HG03565 (cell line): ENCODE data around the gene MECR.

ENCODE experiments used
- ATAC-seq: cut with Tn5 transposase; IDR thresholded peaks from one replicate; pipeline ENCODE4 v1.9.1; 2021; ENCODE audit warnings: mild to moderate bottlenecking, moderate library complexity; ENCODE audit not compliant: unreplicated experiment

The MECR gene

GRCh38 chr1:29230553-29231378 is at the start of gene MECR:
Gene MECR (minus strand): TSS chr1:29230934. CDS start chr1:29230906, 28 bp downstream.
- ATAC-seq = peak; percentile 84

GRCh38 chr1:29279951-29280391 is 49.2 kb upstream of the MECR start:
- ATAC-seq = no peak

- ATAC-seq = no peak
Observed at GRCh38 chr1:29279406-29279805, 48.7 kb upstream of the MECR start.

- no peak for ATAC-seq
Observed at GRCh38 chr1:29278124-29278523, 47.4 kb upstream of the MECR start.

- no peak for ATAC-seq
Observed at GRCh38 chr1:29275435-29275834, 44.7 kb upstream of the MECR start.

- ATAC-seq = no peak
Observed at GRCh38 chr1:29272147-29272907, 41.6 kb upstream of the MECR start.

GRCh38 chr1:29271724-29272123 is 41.0 kb upstream of the MECR start:
- ATAC-seq = no peak

- ATAC-seq = no peak
Observed at GRCh38 chr1:29270929-29271521, 40.3 kb upstream of the MECR start.

GRCh38 chr1:29269382-29269781 is 38.6 kb upstream of the MECR start:
- ATAC-seq = no peak

- no peak for ATAC-seq
Observed at GRCh38 chr1:29267321-29268070, 36.8 kb upstream of the MECR start.

- no peak for ATAC-seq
Observed at GRCh38 chr1:29266912-29267311, 36.2 kb upstream of the MECR start.

- ATAC-seq = no peak
Observed at GRCh38 chr1:29264773-29265389, 34.1 kb upstream of the MECR start.

- no peak for ATAC-seq
Observed at GRCh38 chr1:29260531-29260930, 29.8 kb upstream of the MECR start.

- no peak for ATAC-seq
Observed at GRCh38 chr1:29259802-29260441, 29.2 kb upstream of the MECR start.

GRCh38 chr1:29258976-29259801 is 28.5 kb upstream of the MECR start:
- no peak for ATAC-seq

GRCh38 chr1:29258189-29258975 is 27.6 kb upstream of the MECR start:
- no peak for ATAC-seq

GRCh38 chr1:29256979-29257804 is 26.5 kb upstream of the MECR start:
- ATAC-seq = no peak

- ATAC-seq = no peak
Observed at GRCh38 chr1:29256394-29256793, 25.7 kb upstream of the MECR start.
